Tibial artery (tissue), 4 donors: ENCODE data around the gene CKB.

Experiments
- DNase-seq, 2 donors: peaks; one replicate each; pipeline ENCODE4 v3.0.0-alpha.2; 2019
- H3K27ac ChIP-seq, 2 donors: fragments of 200-600 bp; sonication (generic) in 1 of 2; 1 replicate in 1 of 2; 2 replicates in 1 of 2; pipeline ENCODE4 v1.5.1; 2018 to 2019; ENCODE audit warnings: mild to moderate bottlenecking in 1 of 2
- H3K27me3 ChIP-seq, 2 donors: fragments of 200-600 bp; sonication (generic) in 1 of 2; one replicate each; pipeline versions ENCODE4 v1.5.1 to v1.6.0; 2016 to 2019
- H3K36me3 ChIP-seq, 3 donors: fragments of 200-600 bp; sonication (generic) in 2 of 3; one replicate each; pipeline ENCODE4 v1.5.1; 2016 to 2019; ENCODE audit warnings: mild to moderate bottlenecking in 2 of 3
- H3K4me1 ChIP-seq, 4 donors: fragments of 200-600 bp; sonication (generic) in 2 of 4; 1 replicate in 3 of 4; 2 replicates in 1 of 4; pipeline ENCODE4 v1.5.1; 2016 to 2019
- H3K4me3 ChIP-seq, 2 donors: fragments of 200-600 bp; sonication (generic) in 1 of 2; 1 replicate in 1 of 2; 2 replicates in 1 of 2; pipeline ENCODE4 v1.5.1; 2018 to 2019; ENCODE audit warnings: mild to moderate bottlenecking in 2 of 2
- H3K9me3 ChIP-seq, 3 donors: fragments of 200-600 bp; sonication (generic) in 1 of 3; one replicate each; pipeline ENCODE4 v1.5.1; 2016 to 2019
- CTCF ChIP-seq, 2 experiments: fragments of 200-600 bp in 1 of 2; fragments of 450-650 bp in 1 of 2; IDR thresholded peaks; one replicate each; pipeline ENCODE4 v1.5.1; 2017 to 2019; ENCODE audit warnings: antibody characterized with exemption in 2 of 2, mild to moderate bottlenecking in 1 of 2, moderate library complexity in 1 of 2
- intact Hi-C: fragments of 100-400 bp; cut with DNase I; formaldehyde crosslinking; loops from one replicate; pipeline ENCODE4 v1.15.0; 2023; ENCODE audit warnings: low total_unique reads

Gene CKB

GRCh38 chr14:103491691-103492090 is 30.9 kb downstream of the CKB start:
- DNase-seq = no peak
- intact Hi-C loops = loop anchor here (10.0 kb wide), 1 partner anchor 53 kb away; no protein-coding TSS in a partner anchor
- no peak for TF ChIP-seq CTCF (IDR thresholded peaks at IDR 0.05)
- Histone ChIP-seq H3K9me3 (no peaks in the 10 kb centered on the region), H3K36me3 (peaks cover 44 to 91% (median 60%) of the 10 kb centered on the region in 3 donors), H3K4me1 (peaks cover 0 to 3% (median 0%) of the 10 kb centered on the region in 4 donors), H3K27me3 (no peaks in the 10 kb centered on the region), H3K4me3 (no peak overlapping the region), H3K27ac (peak overlapping the region in 1 of 2 donors; percentile 38)

- Histone ChIP-seq H3K36me3 (peaks cover 30 to 82% (median 49%) of the 10 kb centered on the region in 3 donors), H3K27ac (no peak overlapping the region), H3K27me3 (no peaks in the 10 kb centered on the region), H3K9me3 (no peaks in the 10 kb centered on the region), H3K4me3 (no peak overlapping the region), H3K4me1 (peaks cover 0 to 3% (median 0%) of the 10 kb centered on the region in 4 donors)
- DNase-seq = no peak
- intact Hi-C loops = loop anchor here (10.0 kb wide), 1 partner anchor 55 kb away; no protein-coding TSS in a partner anchor
- no peak for TF ChIP-seq CTCF (IDR thresholded peaks at IDR 0.05)
Measured at GRCh38 chr14:103489621-103490020, 33.0 kb downstream of the CKB start.

GRCh38 chr14:103488960-103489359 is 33.7 kb downstream of the CKB start:
- no peak overlapping the region for H3K27ac ChIP-seq
- peaks cover 29 to 82% (median 51%) of the 10 kb centered on the region in 3 donors for H3K36me3 ChIP-seq
- intact Hi-C loops = no loop called here
- no peak overlapping the region for H3K4me3 ChIP-seq
- no peaks in the 10 kb centered on the region for H3K27me3 ChIP-seq
- peaks cover 0 to 3% (median 0%) of the 10 kb centered on the region in 4 donors for H3K4me1 ChIP-seq
- no peaks in the 10 kb centered on the region for H3K9me3 ChIP-seq
- no peak for DNase-seq
- no peak for TF ChIP-seq CTCF (IDR thresholded peaks at IDR 0.05)

GRCh38 chr14:103488071-103488470 is 34.6 kb downstream of the CKB start:
- H3K4me3 ChIP-seq = no peak overlapping the region
- no peak for DNase-seq
- peaks cover 29 to 79% (median 51%) of the 10 kb centered on the region in 3 donors for H3K36me3 ChIP-seq
- H3K4me1 ChIP-seq = no peaks in the 10 kb centered on the region
- H3K9me3 ChIP-seq = no peaks in the 10 kb centered on the region
- H3K27me3 ChIP-seq = no peaks in the 10 kb centered on the region
- TF ChIP-seq CTCF (IDR thresholded peaks at IDR 0.05) = no peak
- H3K27ac ChIP-seq = no peak overlapping the region
- intact Hi-C loops = no loop called here

GRCh38 chr14:103485504-103485903 is 37.1 kb downstream of the CKB start:
- Histone ChIP-seq H3K4me1 (no peaks in the 10 kb centered on the region), H3K4me3 (no peak overlapping the region), H3K27ac (no peak overlapping the region), H3K27me3 (no peaks in the 10 kb centered on the region), H3K9me3 (no peaks in the 10 kb centered on the region), H3K36me3 (peaks cover 35 to 75% (median 54%) of the 10 kb centered on the region in 3 donors)
- DNase-seq = no peak
- intact Hi-C loops = no loop called here
- TF ChIP-seq CTCF (IDR thresholded peaks at IDR 0.05) = no peak

- no peaks in the 10 kb centered on the region for H3K27me3 ChIP-seq
- no peaks in the 10 kb centered on the region for H3K4me1 ChIP-seq
- no peak overlapping the region for H3K4me3 ChIP-seq
- H3K36me3 ChIP-seq = peaks cover 29 to 76% (median 57%) of the 10 kb centered on the region in 3 donors
- H3K27ac ChIP-seq = no peak overlapping the region
- H3K9me3 ChIP-seq = no peaks in the 10 kb centered on the region
- no peak for DNase-seq
- intact Hi-C loops = no loop called here
- TF ChIP-seq CTCF (IDR thresholded peaks at IDR 0.05) = no peak
Measured at GRCh38 chr14:103483600-103483999, 39.0 kb downstream of the CKB start.
